PFSK-1 (cell line): Measurements from ENCODE around the gene FAM78B.

Experiments
- POLR2AphosphoS5 ChIP-seq: IDR thresholded peaks from 2 replicates; pipeline ENCODE4 v1.6.1; 2012; ENCODE audit warnings: low read depth, mild to moderate bottlenecking, control low read depth, low read length, moderate library complexity
- TAF1 ChIP-seq: IDR thresholded peaks from 2 replicates; pipeline ENCODE4 v1.6.1; 2012; ENCODE audit warnings: low read length, control low read depth, borderline replicate concordance; ENCODE audit not compliant: insufficient read depth

- TF ChIP-seq TAF1 (no peak), POLR2AphosphoS5 (no peak)
These were observed 30.0 kb downstream of the FAM78B start for GRCh38 chr1:166136699-166137401.
